GM21737 (cell line): ENCODE measurements around the gene CCDC30.

ENCODE experiments used
- ATAC-seq: cut with Tn5 transposase; IDR thresholded peaks from one replicate; pipeline ENCODE4 v1.9.1; 2021; ENCODE audit warnings: mild to moderate bottlenecking, moderate library complexity; ENCODE audit not compliant: unreplicated experiment

Gene CCDC30

DNA sequence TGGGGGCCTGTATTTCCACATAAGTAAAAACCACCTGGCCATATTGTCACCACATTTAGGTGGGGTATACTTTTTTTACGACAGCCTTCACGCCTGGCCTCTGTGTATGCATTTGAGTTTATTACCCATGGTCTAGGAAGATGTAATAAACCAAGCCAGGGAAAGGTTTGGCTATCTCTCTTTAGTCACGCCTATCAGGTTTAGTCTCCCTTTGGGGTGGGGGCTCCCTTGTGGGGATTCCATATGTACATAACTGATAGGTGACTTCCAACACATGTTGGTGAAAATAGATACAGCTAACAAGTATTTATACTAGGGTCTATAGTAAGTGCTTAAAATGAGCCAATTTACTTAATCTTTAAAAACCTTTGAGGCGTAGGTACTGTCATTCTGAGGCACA lies 223.3 kb downstream of the CCDC30 start:
- no peak for ATAC-seq

DNA sequence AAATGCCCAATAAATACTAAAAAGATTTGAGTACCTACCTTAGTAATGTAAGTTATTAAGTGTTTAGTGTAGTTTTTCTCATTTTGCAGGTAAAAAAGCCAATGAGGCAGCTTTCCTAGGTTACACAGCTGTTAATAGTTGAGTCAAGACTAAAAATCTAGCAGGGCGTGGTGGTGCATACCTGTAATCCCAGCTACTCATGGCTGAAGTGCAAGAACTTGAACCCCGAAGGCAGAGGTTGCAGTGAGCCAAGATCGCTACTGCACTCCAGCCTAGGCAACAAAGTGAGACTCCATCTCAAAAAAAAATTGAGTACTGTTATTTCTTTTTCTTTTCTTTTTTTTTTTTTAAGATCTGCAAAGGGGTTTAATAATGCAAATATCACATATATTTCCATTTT lies 226.8 kb downstream of the CCDC30 start:
- no peak for ATAC-seq

DNA sequence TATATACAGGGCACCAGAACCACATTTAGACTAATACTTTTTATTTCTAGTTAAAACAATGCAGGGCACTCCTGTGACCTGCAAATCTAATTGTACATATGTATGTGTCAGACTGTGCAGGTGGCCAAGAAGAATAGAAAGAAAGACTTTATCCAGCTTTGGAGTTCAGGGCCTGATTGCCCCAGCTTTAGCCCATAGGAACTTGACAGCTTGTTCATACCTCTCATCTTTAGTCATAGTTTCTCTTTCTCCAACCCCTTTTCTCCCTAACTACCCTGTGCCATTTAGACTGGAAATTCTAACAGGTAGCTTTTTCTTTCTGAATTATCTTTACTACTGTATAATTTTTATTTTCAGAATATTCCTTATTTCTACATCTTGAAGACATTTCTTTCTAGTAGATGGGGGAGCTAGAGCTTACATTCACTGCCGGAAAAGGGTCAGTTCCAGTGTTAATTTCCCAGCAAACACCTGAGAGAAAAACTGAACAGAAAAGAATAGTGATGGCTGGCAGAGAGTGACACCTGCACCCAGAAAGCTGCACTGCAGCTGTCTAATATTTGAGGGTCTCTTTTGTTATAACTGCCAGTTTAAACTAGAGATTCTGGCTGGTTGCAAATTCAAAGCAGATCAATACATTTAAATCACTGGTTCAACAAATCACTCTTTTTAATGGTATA lies 227.5 kb downstream of the CCDC30 start:
- ATAC-seq: no peak

DNA sequence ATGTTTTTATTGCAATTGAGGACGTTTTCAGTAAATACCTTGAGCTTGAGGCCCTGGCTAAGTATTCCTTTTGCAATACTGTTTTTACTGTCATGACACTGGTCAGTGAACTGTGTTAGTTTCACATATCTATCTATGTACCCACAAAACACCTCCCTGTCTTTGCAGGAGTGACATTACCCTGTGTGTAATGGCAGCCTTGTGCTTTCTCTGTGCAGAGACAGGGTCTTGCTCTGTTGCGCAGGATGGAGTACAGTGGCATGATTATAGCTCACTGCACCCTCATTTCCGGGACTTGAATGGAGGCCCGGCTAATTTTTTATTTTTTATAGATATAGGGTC lies 228.0 kb downstream of the CCDC30 start:
- no peak for ATAC-seq

DNA sequence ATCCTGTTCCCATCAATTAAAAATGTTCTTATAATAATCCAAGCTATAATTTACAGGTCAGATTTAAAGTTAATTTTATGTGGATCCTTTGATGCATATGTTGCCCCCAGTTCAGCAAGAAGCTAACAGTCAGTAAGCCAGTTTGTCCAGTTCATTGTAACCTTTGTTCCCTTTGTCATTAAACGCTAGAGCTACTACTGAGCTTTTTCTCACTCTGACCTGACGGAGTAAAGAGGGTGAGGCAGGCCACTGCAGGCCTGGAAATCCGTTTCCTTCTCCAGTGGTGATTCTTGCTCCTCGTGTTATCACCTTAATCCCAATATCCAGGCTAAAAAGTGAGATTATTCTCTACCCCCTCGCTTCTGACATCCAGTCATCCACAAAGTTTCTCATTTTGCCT lies 229.4 kb downstream of the CCDC30 start:
- no peak for ATAC-seq

DNA sequence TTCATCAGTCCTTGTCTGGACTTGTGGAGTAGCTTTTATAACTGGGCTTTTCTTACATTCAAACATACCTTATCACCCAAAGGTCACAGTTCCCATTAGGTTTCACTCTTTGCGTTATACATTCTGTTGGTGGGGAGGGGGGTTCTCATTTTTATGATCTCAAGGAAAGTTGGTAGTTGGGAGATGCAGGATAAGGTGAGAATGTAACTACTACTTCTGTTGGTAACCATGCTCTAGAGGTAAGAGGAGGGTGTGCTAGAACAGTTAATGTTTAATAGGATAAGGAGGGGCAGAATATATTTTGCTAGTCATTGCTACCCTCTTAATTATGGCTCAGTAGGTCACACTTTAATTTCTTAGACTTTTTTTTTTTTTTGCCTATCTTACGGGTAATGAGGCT lies 229.8 kb downstream of the CCDC30 start:
- no peak for ATAC-seq

DNA sequence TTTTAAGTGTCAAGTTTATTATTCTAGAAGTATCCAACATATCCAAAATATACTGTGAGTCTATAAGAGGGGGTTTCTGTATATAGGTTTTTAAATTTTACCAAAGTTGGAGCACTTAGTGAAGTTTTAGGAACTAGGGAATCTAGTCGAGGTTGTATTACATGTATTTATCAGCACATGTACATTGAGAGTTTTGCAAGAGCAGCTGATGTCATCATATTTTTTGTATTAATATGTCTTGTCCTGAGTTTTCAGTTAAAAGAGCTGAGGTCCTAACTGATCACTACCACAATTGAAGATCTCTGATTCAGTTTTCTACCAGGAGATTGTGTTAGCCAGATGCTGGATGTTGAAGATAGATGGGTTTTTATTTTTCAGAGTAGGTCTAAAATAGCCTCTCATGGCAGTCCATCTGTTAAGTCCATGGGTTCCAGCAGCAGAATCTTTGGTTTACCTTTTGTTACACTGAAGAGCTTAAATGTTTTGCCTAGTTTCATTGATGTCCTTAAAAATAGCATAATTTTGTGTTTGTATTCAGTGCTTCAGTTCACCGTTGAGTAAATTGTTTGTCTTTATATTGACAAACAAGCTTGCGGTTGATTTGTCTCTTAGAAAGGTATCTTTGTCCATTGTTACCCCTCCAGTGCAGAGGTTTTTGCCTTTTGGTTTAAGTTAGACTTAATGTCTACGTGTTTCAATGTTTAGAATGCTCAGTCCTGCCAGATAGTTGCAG lies 235.2 kb downstream of the CCDC30 start:
- ATAC-seq: no peak

DNA sequence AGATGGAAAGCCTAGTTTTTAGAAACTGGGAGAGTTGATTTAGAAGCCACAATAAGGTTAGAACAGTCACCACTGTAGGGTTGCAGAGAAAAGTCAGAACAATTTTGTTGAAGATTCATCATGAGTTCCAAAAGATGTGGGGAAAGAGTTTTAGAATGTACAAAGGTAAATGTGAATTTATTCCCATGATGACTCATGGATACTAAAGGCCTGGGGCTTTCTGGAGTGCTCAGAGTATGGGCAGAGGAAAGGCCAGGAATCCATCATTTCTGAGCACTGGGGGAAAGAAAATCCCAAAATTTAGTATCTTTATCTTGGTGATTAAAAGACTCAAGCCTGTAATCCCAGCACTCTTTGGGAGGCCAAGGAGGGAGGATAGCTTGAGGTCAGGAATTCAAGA lies 236.9 kb downstream of the CCDC30 start:
- no peak for ATAC-seq

DNA sequence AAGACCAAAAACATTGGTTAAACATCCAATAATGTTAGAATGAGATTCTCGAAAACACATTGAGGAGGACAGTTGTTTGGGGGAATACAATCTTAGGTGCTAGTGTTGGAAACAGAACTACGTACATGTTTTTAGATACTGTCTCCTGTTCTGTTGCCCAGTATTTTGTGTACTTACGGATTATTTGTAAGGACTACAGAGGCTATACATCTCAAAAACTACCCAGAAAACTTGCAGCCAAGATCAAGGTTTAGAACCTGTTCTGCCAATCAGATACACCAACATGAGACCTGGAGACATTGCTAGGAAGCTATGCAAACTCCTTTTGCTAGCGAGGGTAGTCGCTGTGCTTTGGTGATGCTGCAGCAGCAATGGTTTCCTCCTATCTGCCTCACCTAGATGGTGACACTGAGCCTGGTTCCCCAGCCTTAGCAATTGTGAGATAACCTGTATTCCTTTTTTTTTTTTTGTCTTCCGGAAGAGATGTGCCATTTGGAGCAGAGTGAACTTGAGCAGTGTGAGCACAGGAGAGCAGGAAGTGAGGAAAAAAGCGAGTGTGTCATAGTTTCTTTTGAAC lies 240.9 kb downstream of the CCDC30 start:
- no peak for ATAC-seq
